Inflammatory macrophage (primary cell): ENCODE measurements around the gene CNTN1.

Source experiments
- DNase-seq, 2 donors: peaks; one replicate each; pipeline ENCODE4 v3.0.0-alpha.2; 2020 to 2022

CNTN1 gene

DNA sequence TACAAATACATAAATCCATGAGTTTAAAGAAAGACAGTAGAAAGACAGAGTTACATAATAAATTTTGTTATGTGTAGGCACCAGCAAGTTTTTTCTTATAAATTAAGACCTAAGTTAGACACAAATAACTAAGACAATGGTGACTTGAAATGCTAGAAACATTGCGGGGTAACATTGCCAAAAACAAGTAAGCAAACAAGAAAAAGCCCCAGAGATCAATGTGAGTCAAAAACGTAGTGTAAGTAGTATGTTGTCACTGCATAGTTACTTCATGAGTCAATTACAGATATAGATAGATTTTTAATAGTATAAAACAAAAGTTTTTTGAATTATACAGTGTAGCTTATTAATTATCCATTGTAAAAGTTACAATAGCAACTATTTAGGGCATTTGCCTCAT lies 83.4 kb downstream of the CNTN1 start:
- no peak for DNase-seq

DNA sequence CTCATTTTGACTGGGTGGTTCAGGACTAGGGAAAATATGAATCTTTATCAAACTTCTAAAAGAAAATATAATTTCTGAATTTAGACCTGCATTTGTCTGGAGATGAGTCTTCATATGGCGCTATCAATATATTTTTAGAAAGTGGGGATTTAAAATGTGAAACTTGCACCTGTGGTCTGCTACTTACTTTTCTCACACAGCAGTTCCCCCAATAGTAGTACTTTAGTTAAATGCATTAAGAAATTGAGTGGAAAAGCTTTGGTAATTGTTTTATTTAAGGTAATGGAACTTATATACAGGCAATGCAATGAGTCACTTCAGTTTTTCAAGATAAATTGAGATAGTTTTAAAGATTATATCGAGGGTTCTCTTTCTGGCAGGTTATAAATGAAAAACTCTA lies 91.9 kb downstream of the CNTN1 start:
- DNase-seq: no peak

DNA sequence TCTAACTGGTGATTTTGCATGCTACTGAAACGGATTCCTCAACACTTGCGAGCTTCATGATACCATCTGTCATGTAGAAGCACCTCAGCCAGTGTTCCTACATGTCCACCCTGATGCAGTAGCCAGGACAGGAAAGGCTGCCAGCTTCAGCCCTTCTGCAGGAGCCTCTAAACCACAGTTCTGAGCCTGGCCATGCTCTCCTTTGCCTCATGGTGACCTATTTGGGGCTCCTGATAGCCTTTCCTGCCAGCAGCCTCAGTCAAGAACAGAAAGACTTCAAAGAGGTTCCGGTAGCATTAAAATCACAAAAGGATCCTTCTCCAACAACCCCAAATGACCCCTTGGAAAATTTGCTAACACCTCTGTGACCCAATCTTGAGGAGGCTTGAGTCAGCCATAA lies 96.0 kb downstream of the CNTN1 start:
- DNase-seq: no peak

DNA sequence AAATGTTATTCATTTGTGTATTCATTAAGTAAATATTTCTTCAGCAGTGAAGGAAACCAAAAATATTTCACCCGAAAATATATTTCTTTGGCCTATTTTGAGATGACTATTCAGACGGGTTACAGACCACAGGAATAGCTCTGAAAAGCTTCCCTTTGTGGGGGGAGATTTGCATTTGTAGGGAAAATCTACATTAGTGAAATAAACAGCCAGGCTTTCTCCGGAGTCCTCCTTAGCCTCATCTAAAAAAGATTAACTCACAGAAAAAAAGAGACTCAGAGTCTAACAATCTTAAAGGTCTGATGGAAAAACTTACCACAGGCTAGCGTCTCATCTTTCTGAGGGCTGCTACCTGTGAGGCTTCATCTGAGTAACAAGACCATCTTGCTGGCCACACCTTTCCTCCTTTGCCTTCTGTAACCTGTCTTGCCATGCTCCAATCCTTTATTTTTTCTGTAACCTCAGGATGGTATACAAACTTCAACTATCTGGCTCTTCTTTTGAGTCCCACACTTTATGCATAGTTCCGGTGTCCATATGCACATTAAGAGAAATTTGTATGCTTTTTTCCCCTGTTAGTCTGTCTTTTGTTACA lies 100.7 kb downstream of the CNTN1 start:
- no peak for DNase-seq

DNA sequence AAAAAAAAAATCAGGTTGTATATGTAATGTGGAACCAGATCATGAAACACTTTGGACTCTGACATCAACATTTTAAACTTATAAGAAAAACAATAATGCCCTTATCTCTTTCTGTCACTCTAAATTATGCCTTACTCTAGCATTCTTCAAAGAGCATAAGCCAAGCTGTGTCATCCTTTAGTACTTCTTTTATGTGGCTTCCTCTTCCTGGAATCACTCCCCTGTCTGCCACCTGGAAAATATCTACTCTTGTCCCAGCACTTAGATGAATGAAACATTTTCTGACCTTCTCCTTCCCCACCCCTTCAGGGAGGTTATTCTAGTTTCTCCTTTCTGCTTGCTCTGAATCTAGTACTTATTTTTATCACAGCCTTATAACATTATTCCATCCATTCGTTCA lies 101.2 kb downstream of the CNTN1 start:
- no peak for DNase-seq

DNA sequence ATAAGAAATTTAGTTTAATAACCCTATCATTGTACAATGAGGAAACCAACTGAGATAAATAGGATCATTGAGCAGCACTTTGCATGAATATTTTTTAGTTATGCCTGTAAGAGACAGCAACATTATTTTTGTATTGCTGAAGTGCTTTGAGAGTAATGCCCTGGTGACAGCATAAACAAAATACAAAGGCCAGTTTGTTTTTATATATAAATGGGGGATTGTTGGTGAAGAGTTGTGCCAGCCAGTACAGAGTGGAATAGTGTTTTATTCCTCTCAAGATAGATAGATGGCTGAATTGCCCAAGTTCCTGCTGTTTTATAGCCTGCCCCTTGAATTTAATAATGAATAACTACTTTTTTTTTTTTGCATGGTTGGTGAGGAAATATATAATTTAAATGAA lies 101.8 kb downstream of the CNTN1 start:
- DNase-seq: no peak

DNA sequence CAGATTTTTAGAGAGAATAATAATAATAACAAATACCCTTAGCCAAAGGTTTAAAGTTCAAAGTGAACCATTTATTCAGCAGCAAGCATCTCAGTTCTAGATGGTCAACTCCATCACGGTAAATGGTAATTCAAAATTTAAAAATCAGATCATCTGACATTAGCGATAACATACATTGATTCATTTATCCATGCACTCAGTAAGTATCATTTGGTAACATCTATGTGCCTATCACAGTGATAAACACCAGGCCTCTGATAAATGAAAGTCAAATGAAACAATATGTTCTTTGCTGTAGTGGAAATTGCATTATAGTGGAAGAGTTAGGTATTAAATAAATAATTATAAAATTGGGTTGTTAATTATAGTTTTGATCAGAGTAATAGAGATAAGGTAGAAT lies 108.8 kb downstream of the CNTN1 start:
- no peak for DNase-seq

DNA sequence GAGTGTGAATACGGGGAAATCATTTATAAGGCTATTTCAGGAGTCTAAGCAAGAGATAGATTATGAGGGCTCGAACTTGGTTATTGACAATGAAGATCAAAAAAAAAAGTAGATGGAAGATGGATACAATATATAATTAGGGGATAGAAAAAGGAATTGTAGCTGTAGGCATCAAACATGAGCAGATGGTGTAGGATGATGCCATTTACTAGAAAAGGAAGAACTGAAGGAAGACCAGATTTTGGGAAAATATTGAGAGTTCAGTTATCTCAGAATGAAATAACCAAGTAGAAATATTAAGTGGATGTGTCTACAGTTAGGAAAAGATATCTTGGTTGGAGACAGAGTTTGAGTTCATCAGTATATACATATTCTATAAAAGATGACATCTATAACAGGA lies 109.6 kb downstream of the CNTN1 start:
- no peak for DNase-seq

DNA sequence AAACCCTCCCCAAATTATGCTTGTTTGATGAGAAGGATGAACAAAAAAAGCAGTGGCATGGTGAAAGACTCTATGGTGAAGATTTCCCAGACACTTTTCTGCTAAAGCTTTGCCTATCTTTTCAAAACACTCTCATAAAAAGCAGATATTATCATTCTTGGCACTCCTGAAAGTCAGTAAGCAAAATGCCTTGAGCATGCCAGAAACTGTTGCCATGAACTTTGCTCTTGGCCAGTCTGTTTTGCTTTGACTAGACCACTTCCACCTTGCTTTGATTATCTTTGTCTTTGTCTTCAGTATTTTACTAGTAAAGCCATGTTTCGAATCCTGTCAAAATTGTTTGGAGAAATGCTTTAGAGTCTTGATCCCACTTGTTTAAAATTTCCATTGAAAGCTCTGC lies 110.4 kb downstream of the CNTN1 start:
- DNase-seq: no peak

DNA sequence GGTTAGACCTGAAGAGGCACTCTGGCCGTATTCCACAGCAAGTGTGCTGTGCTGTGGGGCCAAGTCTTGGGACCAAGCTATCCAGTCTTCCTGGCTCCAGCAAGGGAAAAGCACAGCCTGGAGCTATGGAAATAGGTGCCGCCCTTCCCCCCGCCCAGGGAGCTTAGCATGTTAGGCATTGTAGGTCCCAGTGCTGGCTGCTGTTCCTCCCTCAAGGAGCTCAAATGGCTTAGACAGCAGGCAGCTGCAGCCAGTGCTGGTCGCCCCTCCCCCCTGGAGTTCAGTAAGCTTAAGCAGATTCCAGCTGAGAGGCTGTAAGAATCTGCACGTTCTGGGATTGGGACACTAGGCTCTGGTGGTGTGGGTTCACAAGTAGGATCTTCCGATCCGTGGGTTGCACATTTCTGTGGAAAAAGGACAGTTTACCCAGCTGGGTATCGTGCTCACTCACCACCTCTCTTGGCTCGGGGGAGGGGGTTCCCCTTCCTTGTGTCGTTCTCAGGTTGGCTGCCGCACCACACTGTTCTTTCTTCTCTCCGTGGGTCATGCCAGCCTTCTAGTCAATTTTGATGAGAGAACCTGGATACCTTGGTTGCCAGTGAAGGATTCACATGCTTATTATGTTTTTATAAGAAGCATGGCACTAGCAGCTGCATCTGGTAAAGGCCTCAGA lies 127.3 kb downstream of the CNTN1 start:
- no peak for DNase-seq

DNA sequence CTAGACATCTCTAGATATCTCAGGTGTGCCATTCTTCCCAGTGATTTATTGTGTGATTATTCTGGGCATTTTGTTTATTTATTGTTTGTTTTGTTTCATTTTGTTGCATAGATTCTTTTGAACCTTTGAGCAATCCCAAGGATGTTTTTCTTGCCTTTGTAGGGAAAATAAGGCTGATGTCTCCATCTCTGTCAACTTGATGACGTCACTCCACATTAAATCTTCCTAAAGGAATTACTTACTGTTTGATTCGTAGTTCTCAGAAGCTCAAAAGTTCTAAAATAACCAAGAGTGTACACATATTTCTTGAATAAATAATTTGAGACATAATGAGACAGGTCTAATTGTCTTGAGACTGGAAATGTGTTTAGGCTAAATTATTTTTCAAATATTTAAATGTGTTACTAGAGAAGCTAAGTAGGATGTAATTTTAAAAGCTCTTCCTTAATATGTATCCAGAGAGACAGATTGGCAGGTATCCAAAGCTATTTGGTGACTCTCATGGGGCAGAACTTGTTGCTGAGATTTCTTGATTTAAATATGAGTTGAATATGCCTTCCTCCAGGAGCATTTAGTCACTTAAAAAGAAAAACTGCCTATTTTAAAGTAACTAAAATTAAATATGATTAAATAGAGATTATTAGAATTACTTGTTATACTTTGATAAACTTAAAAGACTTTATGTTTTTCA lies 128.7 kb downstream of the CNTN1 start:
- DNase-seq: no peak

DNA sequence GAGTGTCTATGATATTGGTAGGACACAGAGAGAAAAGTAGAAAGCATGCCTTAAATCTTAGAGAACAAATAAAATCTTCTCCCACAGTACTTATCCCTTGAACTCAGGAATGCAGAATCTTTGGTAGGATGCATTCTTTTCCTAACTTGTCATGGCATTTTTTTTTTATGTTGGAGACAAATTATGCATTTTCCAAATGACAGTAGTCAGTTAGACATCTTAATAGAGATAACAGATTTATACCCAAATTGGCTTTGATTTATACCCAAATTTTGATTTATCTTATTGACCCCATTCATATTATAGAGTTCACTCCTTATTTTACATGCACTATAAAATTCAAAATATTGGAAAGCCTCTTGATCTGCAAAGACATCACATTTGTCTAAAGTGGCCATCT lies 132.9 kb downstream of the CNTN1 start:
- DNase-seq: no peak

DNA sequence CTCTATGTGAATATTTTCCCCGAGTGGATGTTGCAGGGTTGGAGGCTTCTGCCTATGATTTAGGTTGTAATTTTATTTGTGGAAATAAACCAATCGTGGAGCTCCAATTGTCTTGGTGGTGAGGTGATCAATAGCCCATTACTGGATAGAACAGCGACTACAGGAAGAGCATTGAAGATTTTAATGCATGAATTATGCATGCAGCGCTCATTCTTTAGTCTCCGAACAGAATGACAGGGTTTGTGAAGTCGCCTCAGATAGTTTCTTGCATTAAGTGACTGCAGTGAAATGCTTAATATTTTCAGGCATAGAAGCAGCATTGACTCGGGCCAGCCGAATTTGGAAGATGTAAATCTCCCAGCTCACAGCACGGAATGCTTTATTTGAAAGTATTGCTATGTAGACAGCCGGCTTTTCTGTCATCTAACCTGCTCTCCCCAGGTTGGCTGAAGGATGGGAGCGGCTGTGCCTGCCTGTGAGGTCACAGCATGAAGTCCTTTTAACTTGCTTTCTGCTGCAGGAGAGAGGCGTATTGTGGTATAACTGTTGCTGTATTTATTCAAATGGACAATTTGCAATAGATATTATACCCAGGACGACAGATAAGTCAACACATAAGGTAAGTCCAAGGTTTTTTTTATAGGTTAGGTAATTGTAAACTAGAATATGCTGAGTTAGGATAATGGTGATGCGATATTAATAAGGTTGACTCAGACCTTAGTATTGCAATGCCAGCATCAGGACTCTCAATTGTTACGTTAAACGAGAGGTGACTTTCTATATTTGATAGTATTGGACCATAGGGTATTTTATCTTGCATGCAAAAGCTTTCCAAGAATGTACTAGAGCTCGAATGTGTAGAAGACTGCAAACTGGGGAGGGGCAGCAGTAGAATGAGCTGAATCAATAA lies 135.7 kb downstream of the CNTN1 start:
- no peak for DNase-seq

DNA sequence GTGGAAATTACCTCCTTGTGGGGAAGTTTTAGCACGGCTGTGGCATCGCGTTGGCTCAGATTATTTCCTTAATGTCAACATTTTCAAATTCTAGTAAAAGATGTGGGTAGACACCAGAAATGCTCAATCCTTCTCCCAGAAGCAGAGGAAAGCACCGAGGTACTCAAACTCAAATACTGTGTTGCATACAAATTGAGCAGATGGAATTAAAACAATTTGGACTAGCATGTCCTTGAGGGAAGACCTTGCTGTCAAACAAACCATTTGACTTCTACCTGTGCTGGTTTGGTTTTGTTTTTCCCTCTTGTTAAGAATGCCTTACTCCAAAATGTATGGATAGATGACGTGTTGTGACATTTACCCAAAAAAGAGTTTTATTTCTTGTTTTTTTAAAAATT lies 136.4 kb downstream of the CNTN1 start:
- no peak for DNase-seq

DNA sequence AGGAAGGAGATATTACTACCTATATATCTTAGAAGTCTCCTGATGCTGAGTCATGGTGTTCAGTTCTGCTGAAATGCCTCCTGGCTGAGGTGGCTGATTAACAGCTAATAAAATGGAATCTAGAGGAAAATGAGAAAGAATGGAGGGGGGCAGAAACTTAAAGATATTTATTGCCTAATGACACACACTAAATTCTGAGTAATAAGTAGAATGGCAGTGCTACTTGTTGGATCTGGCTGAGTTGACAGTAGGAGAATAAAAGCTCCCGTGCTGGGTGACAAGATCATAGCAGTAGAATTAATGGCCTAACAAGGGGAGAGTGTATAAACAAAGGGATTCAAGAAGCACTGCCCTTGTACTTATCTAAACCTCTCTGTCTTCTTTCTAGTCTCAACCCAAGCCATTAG lies 137.5 kb downstream of the CNTN1 start:
- no peak for DNase-seq

DNA sequence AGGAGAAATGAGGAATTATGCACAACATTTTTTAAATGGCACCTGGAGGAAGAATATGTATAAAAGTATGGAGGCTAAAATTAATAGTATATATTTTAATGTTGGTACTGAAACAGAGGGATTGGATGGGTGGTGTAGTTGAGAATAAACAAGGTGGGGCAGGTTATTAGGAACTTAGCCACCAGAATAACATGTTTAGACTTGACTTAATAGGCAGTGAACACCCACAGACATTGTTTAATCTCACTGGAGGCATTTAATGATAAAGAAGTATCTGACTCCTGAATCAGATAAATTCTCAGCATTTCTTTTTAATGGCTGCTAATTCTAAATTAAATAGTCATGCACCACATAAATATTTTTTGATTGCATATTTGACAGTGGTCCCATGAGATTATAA lies 139.7 kb downstream of the CNTN1 start:
- no peak for DNase-seq

DNA sequence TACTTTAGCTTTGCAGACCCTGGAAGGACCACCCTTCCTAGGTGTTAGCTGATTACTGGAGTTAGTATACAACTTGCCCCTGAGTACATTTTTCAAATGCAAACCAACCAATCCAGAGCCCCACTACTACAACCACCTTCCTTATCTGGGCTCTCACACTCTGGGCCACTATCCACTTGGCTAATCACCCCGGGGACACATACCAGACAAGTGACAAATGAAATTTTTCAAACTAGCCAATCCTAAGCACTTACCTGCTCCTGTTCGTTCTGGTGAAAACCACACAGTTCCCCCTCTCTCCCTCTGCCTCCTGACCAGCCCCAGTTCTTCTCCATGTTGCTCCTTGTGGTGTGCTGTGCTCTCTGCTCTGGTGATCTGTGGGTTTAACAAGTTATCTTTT lies 140.4 kb downstream of the CNTN1 start:
- no peak for DNase-seq

DNA sequence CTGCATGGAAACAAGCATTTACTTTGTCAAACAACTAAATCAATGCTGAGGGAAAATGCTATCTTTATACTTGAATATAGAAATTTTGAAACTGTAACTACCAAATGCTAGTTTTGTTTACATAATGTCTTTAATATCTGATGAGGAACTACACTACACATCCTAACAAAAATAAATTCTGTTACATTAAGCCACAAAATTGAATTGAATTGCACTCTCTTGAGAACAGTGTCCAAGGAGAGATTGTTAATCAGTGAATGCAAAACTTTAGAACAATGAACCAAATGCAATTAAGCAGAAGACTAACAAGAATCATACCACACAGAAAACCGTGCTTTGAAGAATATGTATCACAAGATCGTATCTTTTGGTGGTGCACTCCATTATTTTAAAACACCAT lies 141.6 kb downstream of the CNTN1 start:
- DNase-seq: no peak

DNA sequence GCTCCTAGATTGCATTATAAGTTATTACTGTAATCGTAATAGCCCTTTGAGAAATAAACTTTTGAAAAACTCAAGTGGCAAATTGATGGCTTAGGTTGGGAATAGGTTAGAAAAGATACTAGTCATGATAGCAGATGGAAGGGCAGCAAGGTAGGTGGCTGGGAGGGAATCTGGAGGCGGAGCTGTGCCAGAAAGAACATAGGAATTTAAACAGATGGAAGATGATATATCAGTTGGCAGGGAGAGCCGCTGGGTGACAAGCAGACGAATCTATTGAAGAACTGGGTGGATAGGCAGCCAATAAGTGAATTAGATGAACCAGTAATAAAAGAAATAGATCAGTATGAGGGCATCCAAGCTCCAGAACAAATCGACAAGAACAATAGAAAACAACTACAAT lies 142.1 kb downstream of the CNTN1 start:
- no peak for DNase-seq

DNA sequence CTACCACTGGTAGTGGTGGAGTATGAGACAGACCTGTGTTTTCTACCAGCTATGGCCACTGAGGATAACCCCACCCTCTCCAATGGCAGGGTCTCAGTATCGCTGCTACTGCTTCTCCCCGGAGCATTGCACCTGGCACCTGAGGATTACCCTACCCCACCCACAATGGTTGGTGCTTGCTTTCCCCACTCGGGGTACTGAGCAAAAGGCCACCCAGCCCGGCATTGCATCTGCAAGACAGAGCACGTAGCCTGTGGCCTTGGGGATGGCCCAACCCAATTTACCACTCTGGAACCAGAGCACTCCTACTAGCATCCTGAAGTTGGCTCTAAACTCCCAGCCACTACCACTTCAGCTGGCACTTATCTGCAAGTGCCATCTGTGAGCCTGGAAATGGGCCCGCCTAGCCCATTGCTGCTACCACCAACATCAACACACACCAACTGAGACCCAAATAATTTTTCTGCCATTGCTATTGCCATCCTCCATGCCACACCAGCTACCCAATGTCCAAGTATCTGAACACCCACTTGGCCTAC lies 145.7 kb downstream of the CNTN1 start:
- no peak for DNase-seq

DNA sequence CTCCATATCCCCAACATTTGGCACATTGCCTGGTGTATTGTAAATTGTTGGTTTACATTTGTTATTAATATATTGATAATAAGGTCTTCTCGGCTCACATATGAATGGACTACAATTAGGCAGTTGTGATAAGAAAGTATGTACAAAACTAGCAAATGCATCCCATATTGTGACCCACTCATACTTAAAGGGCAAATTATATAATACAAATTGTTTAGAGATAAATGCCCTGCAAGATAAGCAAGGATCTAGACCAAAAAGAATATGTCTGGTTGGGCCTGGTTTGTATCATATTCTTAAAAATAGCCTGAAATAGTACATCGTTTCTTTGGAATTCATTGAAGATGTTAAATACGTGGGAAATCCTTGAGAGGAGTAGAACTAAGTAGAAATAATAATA lies 151.3 kb downstream of the CNTN1 start:
- DNase-seq: no peak

DNA sequence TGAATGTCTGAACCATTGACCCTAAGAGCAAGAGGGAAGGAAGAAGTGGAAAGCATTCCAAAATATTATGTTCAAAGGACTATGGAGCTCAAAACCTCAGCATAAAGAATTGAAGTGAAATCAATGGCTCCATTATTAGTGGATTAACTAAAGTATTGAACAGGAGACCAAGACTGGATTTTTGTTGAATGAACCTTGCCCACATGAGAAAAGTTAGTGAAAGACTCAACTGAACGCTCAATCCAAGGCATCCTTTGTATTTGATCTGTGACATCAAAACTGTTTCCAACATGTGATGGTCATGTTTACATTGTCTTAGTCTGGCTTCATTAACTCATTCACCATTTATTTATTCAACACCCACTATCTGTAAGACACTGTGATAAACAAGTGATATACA lies 161.0 kb downstream of the CNTN1 start:
- DNase-seq: no peak

DNA sequence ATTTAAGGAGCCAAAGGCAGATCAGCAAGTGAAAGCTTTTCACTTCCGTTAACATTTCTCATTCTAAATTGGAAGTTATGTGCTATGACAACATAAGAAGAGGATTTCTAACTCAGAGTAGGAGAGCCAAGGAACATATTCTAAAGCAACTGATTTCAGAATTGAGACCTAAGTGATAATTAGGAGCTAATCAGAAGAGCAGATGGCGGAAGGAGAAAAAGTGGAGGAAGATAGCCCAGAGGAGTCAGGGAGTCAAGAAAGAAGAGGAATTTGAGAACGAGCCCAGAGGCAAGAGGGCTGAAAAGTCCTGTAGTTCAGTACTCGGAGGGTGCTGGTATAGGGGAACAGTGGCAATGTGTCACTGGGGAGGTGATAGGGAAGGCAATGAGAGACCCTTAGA lies 162.4 kb downstream of the CNTN1 start:
- DNase-seq: no peak
